Small intestine (tissue), 7 donors: ENCODE measurements around the gene LOXL1. TPM values are rescaled to one million over a fixed set of nuclear protein-coding genes. Genes with fewer than 3 reads are reported as not detected.
"Not testable (repeated sequence)": the region's sequence is repeated elsewhere in the genome, so short reads cannot be mapped to it uniquely, and the experiment has no call there.

ENCODE experiments used
- DNase-seq, 2 donors: peaks; one replicate each; pipeline versions ENCODE4 v3.0.0 to v3.0.0-alpha.2; 2013
- FAIRE-seq: peaks from 2 replicates; lab custom pipeline; 2012; peaks lifted over from hg19 to GRCh38; lab: Jason Lieb, UNC
- H3K27ac ChIP-seq, 3 donors: one replicate each; pipeline ENCODE4 v1.5.1; 2013; ENCODE audit warnings: low read length in 2 of 3, mild to moderate bottlenecking in 2 of 3, control low read depth in 1 of 3, inconsistent platforms in 1 of 3, low read depth in 1 of 3, moderate library complexity in 1 of 3
- H3K27me3 ChIP-seq, 3 donors: one replicate each; pipeline ENCODE4 v1.6.1; 2013; ENCODE audit warnings: low read length in 3 of 3, inconsistent platforms in 1 of 3; ENCODE audit not compliant: control insufficient read depth in 3 of 3, insufficient read depth in 3 of 3
- H3K36me3 ChIP-seq, 3 donors: one replicate each; pipeline ENCODE4 v1.6.1; 2013; ENCODE audit warnings: low read length in 3 of 3, inconsistent platforms in 1 of 3, low read depth in 1 of 3, mild to moderate bottlenecking in 1 of 3, moderate library complexity in 1 of 3; ENCODE audit not compliant: control insufficient read depth in 3 of 3, insufficient read depth in 2 of 3
- H3K4me1 ChIP-seq, 3 donors: one replicate each; pipeline ENCODE4 v1.6.1; 2013; ENCODE audit warnings: low read length in 2 of 3, inconsistent platforms in 1 of 3, low read depth in 1 of 3, mild to moderate bottlenecking in 1 of 3, moderate library complexity in 1 of 3; ENCODE audit not compliant: control insufficient read depth in 3 of 3, insufficient read depth in 2 of 3
- H3K4me3 ChIP-seq, 3 donors: one replicate each; pipeline ENCODE4 v1.5.1; 2013; ENCODE audit warnings: low read length in 3 of 3, control low read depth in 1 of 3, inconsistent platforms in 1 of 3, low read depth in 1 of 3, mild to moderate bottlenecking in 1 of 3, moderate library complexity in 1 of 3
- H3K9me3 ChIP-seq, 2 donors: one replicate each; pipeline ENCODE4 v1.6.1; 2013; ENCODE audit warnings: low read depth in 1 of 2, low read length in 1 of 2; ENCODE audit not compliant: control insufficient read depth in 2 of 2, insufficient read depth in 1 of 2
- WGBS, 3 donors: extraction: QIAGEN DNeasy Blood & Tissue Kit; methylation state at CpG; one replicate each; pipeline ENCODE4 v1.1.7; 2013; 5-methylcytosine and 5-hydroxymethylcytosine counted together
- polyA plus RNA-seq, 4 donors: library from polyadenylated mRNA; stranded (reverse) in 3 of 4; unstranded in 1 of 4; fragments of 200-250 nt in 3 of 4; fragments of 120-200 nt in 1 of 4; gene quantifications; one replicate each; pipeline versions ENCODE4 v1.2.1 to v1.2.3, GENCODE V29; 2013
- donor health status: healthy with polysubstance abuse.
- donor health status: control.
- donor health status: control.
- donor health status: Bipolar disorder and iron deficiency.
- donor health status: healthy.

Gene LOXL1
- polyA plus RNA-seq, 4 donors, result 2.2 to 7.2 (median 4.9) TPM

DNA sequence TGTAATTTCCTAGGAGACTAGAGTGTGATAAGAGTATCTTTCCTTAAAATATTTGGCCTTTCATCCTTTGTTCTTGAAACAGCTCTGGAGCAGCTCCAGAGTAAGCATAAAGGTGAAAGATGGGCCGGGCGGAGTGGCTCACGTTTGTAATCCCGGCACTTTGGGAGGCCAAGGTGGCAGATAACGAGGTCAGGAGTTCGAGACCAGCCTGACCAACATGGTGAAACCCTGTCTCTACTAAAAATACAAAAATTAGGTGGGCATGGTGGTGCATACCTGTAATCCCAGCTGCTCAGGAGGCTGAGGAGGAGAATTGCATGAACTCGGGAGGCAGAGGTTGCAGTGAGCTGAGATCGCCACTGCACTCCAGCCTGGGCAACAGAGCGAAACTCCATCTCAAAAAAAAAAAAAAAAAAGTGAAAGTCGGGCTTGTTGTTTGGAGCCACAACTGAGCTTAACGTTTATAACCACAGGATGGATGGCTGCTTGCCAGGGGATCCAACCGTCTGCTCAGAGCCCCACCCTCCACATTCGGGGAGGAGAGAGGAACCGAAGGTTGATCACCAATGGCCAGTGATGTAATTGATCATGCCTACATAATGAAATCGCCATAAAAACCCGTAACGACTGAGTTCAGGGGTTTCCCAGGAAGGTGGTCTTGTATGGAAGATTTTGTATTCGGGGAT lies 49.3 kb downstream of the LOXL1 start:
- H3K4me1 ChIP-seq, H3K36me3 ChIP-seq, FAIRE-seq, H3K9me3 ChIP-seq, DNase-seq, H3K4me3 ChIP-seq, H3K27me3 ChIP-seq, H3K27ac ChIP-seq: not testable (repeated sequence)
- WGBS, 3 donors, result 9 to 37% (median 27%) methylated on average over 18 of the region's 18 CpGs

DNA sequence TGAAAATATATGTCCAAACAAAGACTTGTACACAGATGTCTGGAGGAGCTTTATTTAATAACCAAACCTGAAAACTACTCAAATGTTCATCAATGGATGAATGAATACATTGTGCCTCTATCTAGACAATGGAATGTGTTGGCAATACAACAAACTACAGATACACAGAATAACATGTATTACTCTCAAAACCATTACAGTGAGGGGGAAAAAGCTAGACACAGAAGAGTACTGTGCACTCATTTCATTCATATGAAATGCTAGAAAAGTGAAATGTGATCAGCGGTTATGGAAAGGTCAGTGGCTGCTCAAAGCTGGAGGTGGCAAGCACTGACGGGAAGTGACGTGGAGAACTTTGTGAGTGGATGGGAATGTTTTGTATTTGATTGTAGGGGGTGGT lies 52.6 kb downstream of the LOXL1 start:
- Histone ChIP-seq H3K9me3 (peaks cover 0 to 3% of the 10 kb centered on the region in 2 donors), H3K4me1 (peaks cover 0 to 20% (median 11%) of the 10 kb centered on the region in 3 donors), H3K36me3 (peaks cover 0 to 9% (median 0%) of the 10 kb centered on the region in 3 donors), H3K4me3 (no peak overlapping the region), H3K27ac (no peak overlapping the region), H3K27me3 (peaks cover 0 to 2% (median 0%) of the 10 kb centered on the region in 3 donors)
- FAIRE-seq, result no peak
- 87 to 93% (median 91%) methylated on average over 3 of the region's 3 CpGs for WGBS, 3 donors
- DNase-seq, result no peak

DNA sequence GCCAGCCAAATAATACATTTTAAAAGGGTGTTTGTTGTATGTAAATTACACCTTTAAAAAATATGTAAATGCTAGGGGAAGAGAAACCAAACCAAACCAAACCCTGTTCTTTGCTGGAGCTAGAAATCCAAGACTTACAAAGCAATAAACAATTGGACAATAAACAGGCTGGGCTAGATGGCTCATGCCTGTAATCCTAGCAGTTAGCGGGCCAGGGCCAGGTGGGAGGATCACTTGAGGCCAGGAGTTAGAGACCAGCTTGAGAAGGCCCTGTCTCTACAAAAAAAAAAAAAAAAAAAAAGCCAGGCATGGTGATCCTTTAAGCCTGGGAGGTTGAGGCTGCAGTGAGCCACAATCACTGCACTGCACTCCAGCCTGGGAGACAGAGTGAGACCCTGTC lies 53.4 kb downstream of the LOXL1 start:
- peaks cover 0 to 2% (median 0%) of the 10 kb centered on the region in 3 donors for H3K27me3 ChIP-seq
- H3K36me3 ChIP-seq, result peaks cover 0 to 15% (median 0%) of the 10 kb centered on the region in 3 donors
- H3K27ac ChIP-seq, result no peak overlapping the region
- FAIRE-seq (no peak), DNase-seq (no peak)
- peaks cover 0 to 20% (median 15%) of the 10 kb centered on the region in 3 donors for H3K4me1 ChIP-seq
- no peak overlapping the region for H3K4me3 ChIP-seq
- 71 to 87% (median 85%) methylated on average over 1 of the region's 1 CpG for WGBS, 3 donors
- H3K9me3 ChIP-seq, result no peaks in the 10 kb centered on the region

DNA sequence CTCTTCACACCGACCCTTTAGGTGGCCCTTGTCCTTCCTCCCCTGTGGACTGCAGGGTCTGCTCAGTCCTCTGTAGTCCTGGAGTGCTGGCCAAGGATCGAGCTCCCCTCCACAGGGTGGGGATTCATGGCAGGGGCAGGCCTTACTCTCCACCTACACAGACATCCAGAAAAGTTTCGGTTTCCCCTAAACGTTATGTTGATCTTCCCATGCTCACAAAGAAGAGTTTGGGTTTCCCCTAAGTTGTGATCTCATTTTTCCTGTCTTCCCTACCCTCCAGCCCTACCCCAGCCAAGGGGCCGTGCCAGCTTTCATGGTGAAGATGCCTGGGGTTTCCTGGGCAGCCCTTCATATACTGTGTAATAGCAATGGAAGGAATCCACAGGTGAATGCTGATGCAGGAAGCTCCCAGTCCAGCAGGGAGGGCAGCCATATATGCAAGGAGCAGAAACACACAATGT lies 55.5 kb downstream of the LOXL1 start:
- no peaks in the 10 kb centered on the region for H3K27me3 ChIP-seq
- DNase-seq (no peak), FAIRE-seq (no peak)
- 34 to 43% (median 38%) methylated on average over 5 of the region's 5 CpGs for WGBS, 3 donors
- peak overlapping the region in 2 of 3 donors; percentile 77 to 93 for H3K27ac ChIP-seq
- no peak overlapping the region for H3K4me3 ChIP-seq
- peaks cover 0 to 33% (median 0%) of the 10 kb centered on the region in 3 donors for H3K36me3 ChIP-seq
- H3K4me1 ChIP-seq, result peaks cover 0 to 23% (median 15%) of the 10 kb centered on the region in 3 donors
- no peaks in the 10 kb centered on the region for H3K9me3 ChIP-seq

DNA sequence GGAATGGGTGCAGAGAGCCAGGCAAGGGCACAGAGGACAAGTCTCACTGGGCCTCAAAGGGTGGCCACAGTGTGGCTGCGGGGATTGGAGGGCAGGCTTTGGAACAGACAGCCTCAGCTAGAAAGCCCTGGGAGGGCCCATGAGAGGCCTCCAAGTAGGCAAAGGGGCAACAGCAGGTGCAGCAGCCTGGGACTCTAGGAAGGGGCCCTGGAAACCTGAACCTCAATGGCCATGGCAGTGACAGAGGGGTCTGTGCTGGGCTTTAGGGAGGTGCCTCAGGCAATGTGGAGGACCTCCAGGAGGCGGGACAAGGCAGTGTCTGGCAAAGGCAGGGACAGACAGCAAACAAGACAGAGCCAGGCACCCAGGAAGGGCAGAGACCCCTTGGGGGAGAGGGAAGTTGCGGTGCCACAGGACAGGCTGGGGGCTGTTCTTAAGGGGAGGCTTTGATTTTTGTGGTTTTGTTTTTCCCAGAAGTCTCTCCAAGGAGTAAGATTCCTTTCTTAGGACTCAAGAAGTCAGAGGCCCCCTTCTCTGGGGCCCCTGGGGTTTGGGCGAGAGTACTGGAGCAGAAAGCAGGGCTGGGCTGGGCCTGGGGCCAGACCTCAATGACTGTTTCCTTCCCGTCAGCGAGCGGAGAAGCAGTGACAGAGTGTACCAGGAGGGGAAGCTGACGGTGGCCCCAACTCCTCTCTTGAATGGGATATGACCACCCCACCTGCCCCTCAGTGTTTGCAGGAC lies 56.1 kb downstream of the LOXL1 start:
- Histone ChIP-seq H3K27ac (peak overlapping the region in 2 of 3 donors; percentile 77 to 93), H3K9me3 (no peaks in the 10 kb centered on the region), H3K27me3 (no peaks in the 10 kb centered on the region), H3K36me3 (peaks cover 0 to 37% (median 0%) of the 10 kb centered on the region in 3 donors), H3K4me3 (no peak overlapping the region), H3K4me1 (peaks cover 0 to 23% (median 15%) of the 10 kb centered on the region in 3 donors)
- WGBS, 3 donors, result 24 to 46% (median 37%) methylated on average over 8 of the region's 8 CpGs
- DNase-seq, result peak in 1 of 2 donors; percentile 56
- FAIRE-seq, result no peak

DNA sequence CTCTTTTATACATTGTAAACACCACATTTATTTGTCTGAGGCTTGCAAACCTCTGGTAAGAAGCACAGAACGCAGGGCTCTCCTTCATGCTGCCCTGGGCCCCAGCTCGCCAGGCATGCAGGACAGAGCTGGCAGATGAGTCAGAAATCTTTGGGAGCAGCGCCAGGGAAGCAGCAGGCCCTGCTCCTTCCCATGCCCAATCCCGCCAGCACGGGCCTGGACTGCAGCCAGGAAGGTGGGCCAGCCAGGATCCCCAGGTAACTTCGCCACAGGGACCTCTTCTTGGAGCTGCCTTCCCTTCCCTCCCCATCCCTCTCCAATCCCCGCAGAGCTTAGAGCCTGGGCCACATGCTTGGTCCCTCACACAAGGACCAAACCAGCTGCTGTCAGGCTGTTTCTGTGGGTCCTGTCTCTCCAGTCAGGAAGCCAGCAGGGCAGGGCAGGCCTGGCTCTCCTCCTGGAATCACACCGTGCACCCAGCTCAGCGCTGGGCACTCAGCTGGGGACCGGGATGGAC lies 57.0 kb downstream of the LOXL1 start:
- no peak for DNase-seq
- no peak overlapping the region for H3K4me3 ChIP-seq
- H3K9me3 ChIP-seq, result no peaks in the 10 kb centered on the region
- H3K27me3 ChIP-seq, result no peaks in the 10 kb centered on the region
- peak overlapping the region in 2 of 3 donors; percentile 77 to 93 for H3K27ac ChIP-seq
- H3K36me3 ChIP-seq, result peaks cover 0 to 40% (median 0%) of the 10 kb centered on the region in 3 donors
- peaks cover 0 to 23% (median 15%) of the 10 kb centered on the region in 3 donors for H3K4me1 ChIP-seq
- WGBS, 3 donors, result 49 to 72% (median 68%) methylated on average over 10 of the region's 10 CpGs
- no peak for FAIRE-seq

DNA sequence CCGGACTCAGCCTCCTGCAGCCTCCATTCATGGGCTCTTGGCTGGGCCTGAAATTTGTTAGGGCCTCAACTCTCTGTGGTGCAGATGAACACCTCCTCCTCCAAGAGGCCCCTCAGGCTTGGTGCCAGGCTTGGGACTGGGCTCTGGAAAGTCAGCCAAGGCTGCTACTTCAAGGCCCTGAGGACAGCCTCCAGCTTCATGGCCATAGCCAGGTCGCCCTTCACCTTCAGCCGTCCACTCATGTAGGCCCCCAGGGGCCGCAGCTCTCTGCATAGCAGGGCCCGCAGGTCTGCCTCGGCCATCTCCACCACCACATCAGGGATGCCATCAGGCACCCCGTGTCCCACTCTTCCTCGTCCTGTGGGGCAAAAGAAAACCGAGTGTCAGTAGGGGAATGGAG lies 57.5 kb downstream of the LOXL1 start:
- H3K27ac ChIP-seq, result peak overlapping the region in 2 of 3 donors; percentile 77 to 93
- 93 to 95% (median 94%) methylated on average over 8 to 9 of the region's 9 CpGs for WGBS, 3 donors
- no peak for FAIRE-seq
- H3K4me1 ChIP-seq, result peaks cover 0 to 23% (median 19%) of the 10 kb centered on the region in 3 donors
- peaks cover 0 to 45% (median 0%) of the 10 kb centered on the region in 3 donors for H3K36me3 ChIP-seq
- H3K27me3 ChIP-seq, result no peaks in the 10 kb centered on the region
- no peak for DNase-seq
- no peaks in the 10 kb centered on the region for H3K9me3 ChIP-seq
- no peak overlapping the region for H3K4me3 ChIP-seq
